ENCODE measurements around the gene GPC6.

DNA sequence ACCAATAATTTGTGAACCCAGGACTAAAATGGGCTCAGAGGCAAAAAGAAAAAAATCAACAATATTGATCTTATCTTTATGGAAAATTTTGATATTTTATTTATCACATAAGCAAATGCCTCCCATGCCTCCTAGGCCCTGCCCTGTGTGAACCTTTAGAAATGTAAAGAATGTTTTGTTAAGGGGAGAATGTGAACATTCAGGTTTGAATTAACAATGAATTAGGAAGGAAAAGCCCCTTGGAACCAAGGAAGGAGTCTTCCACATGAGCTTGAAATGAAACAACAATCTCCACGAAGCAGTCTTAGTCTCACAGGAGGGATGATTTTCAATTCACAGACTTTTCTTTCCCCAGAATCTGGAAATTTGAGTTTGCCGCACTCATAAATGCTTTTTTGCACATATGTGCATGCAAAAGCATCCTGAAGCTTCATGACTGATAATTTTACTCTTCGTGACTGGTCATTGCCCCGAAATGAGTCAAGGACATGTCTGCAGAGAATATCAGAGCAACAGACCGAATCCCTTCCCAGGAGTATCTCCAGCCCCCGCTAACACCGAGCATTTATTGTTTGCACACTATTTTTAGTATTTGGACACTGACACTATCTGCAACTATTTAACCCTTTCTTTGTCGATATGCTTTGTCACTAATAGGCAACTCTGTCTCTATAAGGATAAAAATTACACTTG, 1117.7 kb downstream of the GPC6 start:
- TF ChIP-seq CTCF (IDR thresholded peaks at IDR 0.05) = no peak
- TF ChIP-seq EP300 (IDR thresholded peaks at IDR 0.05) = no peak

All from suprapubic skin (tissue), 3 donors.